K562 (cell line): ENCODE results near the gene TSPAN32.

Experiments used
- ARHGAP35 ChIP-seq: fragments of 450-650 bp; IDR thresholded peaks from 2 replicates; pipeline ENCODE4 v1.6.1; 2018; ENCODE audit not compliant: partially characterized antibody
- ATF2 ChIP-seq: sonication (generic); formaldehyde crosslinking; IDR thresholded peaks from 2 replicates; pipeline ENCODE4 v1.8.1; 2022; ENCODE audit warnings: missing genetic modification reagents
- BRF1 ChIP-seq: IDR thresholded peaks from 3 replicates; pipeline ENCODE4 v1.6.1; 2011; ENCODE audit warnings: borderline replicate concordance, mild to moderate bottlenecking; ENCODE audit not compliant: insufficient read length; ENCODE audit errors: extremely low read depth
- CTCF ChIP-seq, 3 experiments: IDR thresholded peaks in 2 of 3; conservative IDR thresholded peaks in 1 of 3; 2 replicates each; pipeline ENCODE4 v1.5.1; 2011 to 2012; ENCODE audit warnings: low read length in 3 of 3, mild to moderate bottlenecking in 3 of 3, control low read depth in 2 of 3, improper control_type of control experiment in 1 of 3, inconsistent platforms in 1 of 3, low read depth in 1 of 3, mixed read lengths in 1 of 3, moderate library complexity in 1 of 3; ENCODE audit not compliant: insufficient read depth in 2 of 3
- GATA2 ChIP-seq: sonication (generic); formaldehyde crosslinking; IDR thresholded peaks from 2 replicates; pipeline ENCODE4 v1.4.0; 2020; ENCODE audit warnings: mild to moderate bottlenecking, missing genetic modification reagents
- SMC3 ChIP-seq: conservative IDR thresholded peaks from 2 replicates; pipeline ENCODE4 v1.6.1; 2011; ENCODE audit warnings: low read depth, low read length, improper control_type of control experiment; ENCODE audit not compliant: insufficient read depth
- STAT5B ChIP-seq: fragments of 250-450 bp; sonication (Bioruptor Pico); IDR thresholded peaks from 2 replicates; pipeline ENCODE4 v1.8.0; 2021; ENCODE audit warnings: mild to moderate bottlenecking, inconsistent platforms
- TRIM28 ChIP-seq: fragments of 450-650 bp; IDR thresholded peaks from 2 replicates; pipeline ENCODE4 v1.6.1; 2017
- ZBTB49 ChIP-seq: sonication (generic); formaldehyde crosslinking; IDR thresholded peaks from 2 replicates; pipeline ENCODE4 v1.8.0; 2022; ENCODE audit warnings: missing genetic modification reagents, mild to moderate bottlenecking, borderline replicate concordance

GRCh38 chr11:2365571-2366210 is 63.9 kb downstream of the TSPAN32 start:
- no peak for TF ChIP-seq STAT5B (CRISPR knock-in tag)
- TF ChIP-seq GATA2 = no peak
- TF ChIP-seq ZBTB49 (CRISPR knock-in tag) = no peak
- TF ChIP-seq TRIM28 = no peak
- TF ChIP-seq SMC3 = no peak
- TF ChIP-seq ARHGAP35 = no peak
- no peak for TF ChIP-seq ATF2 (CRISPR knock-in tag)
- no peak for TF ChIP-seq CTCF (IDR thresholded peaks at IDR 0.05 in 2 of 3, conservative IDR thresholded peaks at IDR 0.05 in 1 of 3; ENCODE audit: insufficient read depth in 2 of 3, low read depth in 1 of 3, low read length in 3 of 3)
- no peak for TF ChIP-seq BRF1
